K562 (cell line): ENCODE data around the gene KLHL13. TPM values are rescaled to one million over a fixed set of nuclear protein-coding genes. Genes with fewer than 3 reads are reported as not detected.

Experiments used
- ATAC-seq: fragments of 200-7000 bp; cut with Tn5 transposase; 3 replicates; pipeline ENCODE4 v1.9.1; 2020; ENCODE audit warnings: moderate library complexity
- BruUV-seq: library from RNA; stranded (reverse); fragments of 400-500 nt; replicated peaks from 2 replicates; lab custom pipeline; 2021; lab: Mats Ljungman, UMichigan
- CTCF ChIA-PET: fragments of 300-600 bp; formaldehyde crosslinking; extraction: SDS; loops from one replicate; lab custom pipeline; 2021; ENCODE audit warnings: low intra/inter-chr PET ratio; lab: Yijun Ruan, JAX
- POLR2A ChIA-PET: fragments of 300-600, 350-650 bp; sonication (Branson Sonifier 250); formaldehyde crosslinking; extraction: SDS; loops from one replicate; lab custom pipeline; 2021; ENCODE audit warnings: antibody characterized with exemption, inconsistent platforms; lab: Yijun Ruan, JAX
- DNase-seq, 4 experiments: peaks; one replicate each; pipeline versions ENCODE4 v3.0.0 to v3.0.0-alpha.2; 2011 to 2018; ENCODE audit warnings: low spot score in 3 of 4, mixed read lengths in 3 of 4; ENCODE audit errors: extremely low read depth in 1 of 4
- FAIRE-seq: peaks from 2 replicates; lab custom pipeline; 2011; peaks lifted over from hg19 to GRCh38; lab: Jason Lieb, UNC
- H2AFZ ChIP-seq: 2 replicates; pipeline ENCODE4 v1.6.0; 2011; ENCODE audit warnings: low read depth, low read length, control low read depth, inconsistent platforms
- H3K27ac ChIP-seq: fragments of 200-600 bp; 3 replicates; pipeline ENCODE4 v1.8.0; 2011; ENCODE audit warnings: low read depth, mild to moderate bottlenecking, control low read depth, inconsistent platforms, low read length, moderate library complexity, mixed read lengths; ENCODE audit errors: extremely low read depth
- H3K27me3 ChIP-seq, 2 experiments: fragments of 300-600 bp in 1 of 2; 2 replicates in 1 of 2; 3 replicates in 1 of 2; pipeline versions ENCODE4 v1.6.0 to v1.8.0; 2011; ENCODE audit warnings: inconsistent platforms in 2 of 2, low read length in 2 of 2, mild to moderate bottlenecking in 1 of 2, mixed read lengths in 1 of 2, moderate library complexity in 1 of 2; ENCODE audit not compliant: control insufficient read depth in 2 of 2, insufficient read depth in 2 of 2
- H3K36me3 ChIP-seq: fragments of 300-600 bp; 3 replicates; pipeline ENCODE4 v1.8.0; 2011; ENCODE audit warnings: mild to moderate bottlenecking, low read length, inconsistent platforms; ENCODE audit not compliant: control insufficient read depth, insufficient read depth
- H3K4me1 ChIP-seq, 2 experiments: fragments of 200-600 bp in 1 of 2; replicated peaks in 1 of 2; 2 replicates in 1 of 2; 3 replicates in 1 of 2; pipeline versions ENCODE4 v1.5.1 to v1.8.0; 2011; ENCODE audit warnings: inconsistent platforms in 2 of 2, low read length in 2 of 2, mild to moderate bottlenecking in 1 of 2, mixed read lengths in 1 of 2, moderate library complexity in 1 of 2; ENCODE audit not compliant: control insufficient read depth in 2 of 2, insufficient read depth in 2 of 2
- H3K4me2 ChIP-seq: 2 replicates; pipeline ENCODE4 v1.6.1; 2011; ENCODE audit warnings: low read length, control low read depth, inconsistent platforms, mixed read lengths; ENCODE audit not compliant: insufficient read depth
- H3K4me3 ChIP-seq: fragments of 200-600 bp; sonication (generic), shearing (Covaris generic); 2 replicates; pipeline ENCODE4 v1.5.1; 2016; ENCODE audit warnings: control low read depth, inconsistent platforms
- H3K79me2 ChIP-seq: fragments of 200-600 bp; 3 replicates; pipeline ENCODE4 v1.8.0; 2011; ENCODE audit warnings: low read length, inconsistent platforms; ENCODE audit not compliant: control insufficient read depth, insufficient read depth
- H3K9ac ChIP-seq, 2 experiments: 2 replicates each; pipeline versions ENCODE4 v1.6.0 to v1.6.1; 2011; ENCODE audit warnings: low read depth in 2 of 2, low read length in 2 of 2, control low read depth in 1 of 2, inconsistent platforms in 1 of 2, mild to moderate bottlenecking in 1 of 2, mixed read lengths in 1 of 2; ENCODE audit not compliant: insufficient read depth in 1 of 2
- H3K9me1 ChIP-seq: one replicate; pipeline ENCODE4 v1.6.0; 2011; ENCODE audit warnings: inconsistent platforms, mild to moderate bottlenecking, low read length, moderate library complexity; ENCODE audit not compliant: control insufficient read depth, insufficient read depth
- H3K9me3 ChIP-seq: replicated peaks from 2 replicates; pipeline ENCODE4 v1.5.1; 2011; ENCODE audit warnings: low read depth, low read length, inconsistent platforms; ENCODE audit not compliant: control insufficient read depth, insufficient read depth
- H4K20me1 ChIP-seq: replicated peaks from 2 replicates; pipeline ENCODE4 v1.6.1; 2011; ENCODE audit warnings: low read length, inconsistent platforms, mixed read lengths; ENCODE audit not compliant: control insufficient read depth, insufficient read depth
- DACH1 ChIP-seq: fragments of 450-650 bp; IDR thresholded peaks from 2 replicates; pipeline ENCODE4 v1.6.1; 2018; ENCODE audit not compliant: partially characterized antibody
- HSF4 ChIP-seq: fragments of 250-450 bp; sonication (Bioruptor Pico); IDR thresholded peaks from 2 replicates; pipeline ENCODE4 v2.1.2; 2022; ENCODE audit warnings: mild to moderate bottlenecking, moderate library complexity, borderline replicate concordance
- JUN ChIP-seq, 2 experiments: sonication (generic) in 1 of 2; formaldehyde crosslinking in 1 of 2; IDR thresholded peaks; 2 replicates each; pipeline versions ENCODE4 v1.6.1 to v1.8.0; 2012 to 2022; ENCODE audit warnings: borderline replicate concordance in 2 of 2, mild to moderate bottlenecking in 2 of 2, improper control_type of control experiment in 1 of 2, low read depth in 1 of 2, low read length in 1 of 2, missing genetic modification reagents in 1 of 2
- ZNF431 ChIP-seq: sonication (generic); formaldehyde crosslinking; IDR thresholded peaks from 2 replicates; pipeline ENCODE4 v1.8.0; 2022; ENCODE audit warnings: mild to moderate bottlenecking, missing genetic modification reagents
- WGBS: fragments of 100-300 bp; shearing (Covaris generic); methylation state at CpG from one replicate; pipeline ENCODE4 v1.1.6; 2016; ENCODE audit warnings: low coverage, mixed read lengths; ENCODE audit not compliant: insufficient coverage; ENCODE audit errors: missing lambda C conversion rate; 5-methylcytosine and 5-hydroxymethylcytosine counted together
- in situ Hi-C: fragments of 300-500 bp; cut with MboI; formaldehyde crosslinking; loops from 4 replicates; pipeline ENCODE4 v1.15.0; 2018; ENCODE audit warnings: inconsistent platforms, mixed read lengths
- intact Hi-C: fragments of 100-400 bp; cut with micrococcal nuclease; formaldehyde crosslinking; loops from 2 replicates; pipeline ENCODE4 v1.14.2; 2022
- polyA plus RNA-seq, 8 experiments: library from polyadenylated mRNA; depleted of rRNA in 4 of 8; stranded (reverse) in 5 of 8; unstranded in 3 of 8; fragments of >200 nt; fragmentation: Nextera tagmentation in 2 of 8; fragmentation: Illumina TruSeq in 1 of 8; extraction: Ambion mirVana in 2 of 8; extraction: Trizol in 1 of 8; gene quantifications; 2 replicates each; pipeline versions ENCODE4 v1.2.1 to v1.2.3, GENCODE V29; 2011 to 2014; ENCODE audit warnings: inconsistent platforms in 1 of 8, missing spikeins in 1 of 8
- total RNA-seq, 7 experiments: library from RNA; depleted of rRNA in 6 of 7; stranded (reverse); fragments of >200 nt in 6 of 7; fragmentation: Illumina TruSeq in 2 of 7; extraction: Trizol in 2 of 7; gene quantifications; 2 replicates each; pipeline versions ENCODE4 v1.2.1 to v1.2.3, GENCODE V29; 2011 to 2021; ENCODE audit warnings: low replicate concordance in 1 of 7

Gene KLHL13
- total and polyA plus RNA-seq, 9 of the 15 experiments (the other 6 are each of a cell fraction or from before 2014, with no cell fraction given), result 1.2 to 4.1 (median 2.2) TPM

DNA sequence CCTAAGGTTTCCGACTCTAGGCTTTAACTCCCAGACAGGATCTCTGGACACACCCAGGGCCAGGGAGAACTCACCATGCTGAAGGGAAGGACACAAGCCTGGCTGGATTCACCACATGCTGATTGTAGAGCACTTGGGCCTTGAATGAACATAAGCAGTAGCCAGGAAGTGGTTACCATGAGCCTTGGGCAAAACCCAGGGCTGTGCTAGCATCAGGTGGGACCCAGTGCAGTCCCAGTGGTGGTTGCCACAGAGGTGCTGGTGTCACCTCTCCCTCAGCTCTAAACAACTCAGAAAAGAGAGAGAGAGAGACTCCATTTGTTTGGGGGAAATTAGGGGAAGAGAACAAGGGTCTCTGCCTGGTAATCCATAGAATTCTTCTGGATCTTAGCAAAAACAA lies 77.0 kb downstream of the KLHL13 start (continued):
- no peak for TF ChIP-seq DACH1

DNA sequence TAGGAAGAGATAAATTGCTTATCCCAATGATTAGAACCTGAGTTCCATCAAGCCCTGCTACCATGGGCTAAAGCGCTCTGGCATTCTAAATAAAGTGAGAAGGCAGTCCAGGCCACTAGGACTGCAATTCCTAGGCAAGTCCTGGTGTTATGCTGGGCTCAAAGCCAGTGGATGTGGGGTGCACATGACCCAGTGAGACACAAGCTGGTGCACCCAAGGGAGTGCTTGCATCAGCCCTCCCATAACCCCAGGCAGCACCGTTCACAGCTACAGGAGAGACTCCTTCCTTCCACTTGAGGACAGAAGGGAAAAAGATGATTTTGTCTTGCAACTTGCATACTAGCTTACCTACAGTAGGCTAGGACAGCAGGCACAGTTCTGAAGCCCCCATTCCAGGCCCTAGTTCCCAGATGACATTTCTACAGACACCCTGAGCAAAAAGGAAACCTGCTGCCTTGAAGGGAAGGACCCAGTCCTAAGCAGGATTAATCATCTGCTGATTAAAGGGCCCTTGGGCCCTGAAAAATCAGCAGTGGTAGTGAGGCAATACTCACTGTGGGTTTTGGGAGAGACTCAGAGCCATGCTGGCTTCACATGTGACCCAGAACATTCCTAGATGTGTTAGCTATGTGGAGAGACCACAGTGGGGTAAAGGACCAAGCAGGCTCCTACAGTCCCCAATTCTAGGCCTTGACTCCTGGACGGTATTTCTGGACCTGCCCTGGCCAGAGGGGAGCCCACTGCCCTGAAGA lies 77.8 kb downstream of the KLHL13 start:
- in situ Hi-C loops, result no loop called here
- ATAC-seq (no peak), FAIRE-seq (no peak), DNase-seq (no peak)
- POLR2A ChIA-PET, result interaction anchor here (0.5 kb wide), 1 partner anchor 717 kb away, joined by 3 read pairs; no protein-coding TSS in a partner anchor
- CTCF ChIA-PET, result no interaction called here
- no peaks in the 10 kb centered on the region for H3K9me3 ChIP-seq
- no peak overlapping the region for H3K9ac ChIP-seq
- TF ChIP-seq JUN (IDR thresholded peaks at IDR 0.05; ENCODE audit: borderline replicate concordance, low read depth, low read length), result no peak
- TF ChIP-seq JUN (CRISPR knock-in tag; IDR thresholded peaks at IDR 0.05; ENCODE audit: borderline replicate concordance), result no peak
- H3K4me3 ChIP-seq, result no peak overlapping the region
- H3K27ac ChIP-seq, result no peak overlapping the region
- no peaks in the 10 kb centered on the region for H3K4me1 ChIP-seq
- H3K36me3 ChIP-seq, result no peaks in the 10 kb centered on the region
- H3K4me2 ChIP-seq, result no peak overlapping the region
- H3K79me2 ChIP-seq, result no peaks in the 10 kb centered on the region
- BruUV-seq, result no TSS peak
- intact Hi-C loops, result no loop called here
- H2AFZ ChIP-seq, result no peak overlapping the region
- no peaks in the 10 kb centered on the region for H3K27me3 ChIP-seq
- H3K9me1 ChIP-seq, result no peaks in the 10 kb centered on the region
- H4K20me1 ChIP-seq, result no peaks in the 10 kb centered on the region
- WGBS, result 0% methylated on average over 2 of the region's 3 CpGs

DNA sequence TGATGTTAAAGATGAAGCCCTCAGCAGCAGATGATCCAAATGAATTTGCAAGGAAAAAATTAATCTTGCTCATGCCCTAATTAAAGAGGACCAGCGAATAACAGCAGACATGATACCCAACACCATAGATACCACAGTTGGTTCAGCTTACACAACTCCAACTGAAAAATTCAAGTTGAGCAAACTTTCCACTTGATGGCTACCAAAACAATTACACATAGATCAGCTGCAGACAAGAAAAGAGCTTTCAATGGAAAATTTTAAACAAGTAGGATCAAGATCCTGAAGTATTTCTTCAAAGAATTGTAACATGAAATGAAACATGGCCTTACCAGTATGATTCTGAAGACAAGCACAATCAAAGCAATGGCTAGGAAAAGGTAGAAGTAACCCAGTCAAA lies 90.0 kb downstream of the KLHL13 start:
- no peak overlapping the region for H3K9ac ChIP-seq
- no peaks in the 10 kb centered on the region for H3K79me2 ChIP-seq
- no peaks in the 10 kb centered on the region for H4K20me1 ChIP-seq
- intact Hi-C loops, result no loop called here
- 17% methylated on average over 1 of the region's 1 CpG for WGBS
- no peaks in the 10 kb centered on the region for H3K36me3 ChIP-seq
- no peaks in the 10 kb centered on the region for H3K27me3 ChIP-seq
- CTCF ChIA-PET, result no interaction called here
- no peak overlapping the region for H3K4me3 ChIP-seq
- H2AFZ ChIP-seq, result no peak overlapping the region
- ATAC-seq (no peak), DNase-seq (no peak), FAIRE-seq (no peak)
- TF ChIP-seq ZNF431 (no peak), HSF4 (no peak)
- H3K4me1 ChIP-seq, result no peaks in the 10 kb centered on the region
- no TSS peak for BruUV-seq
- POLR2A ChIA-PET, result no interaction called here
- H3K27ac ChIP-seq, result no peak overlapping the region
- no peaks in the 10 kb centered on the region for H3K9me1 ChIP-seq
- no peak overlapping the region for H3K4me2 ChIP-seq
- no peaks in the 10 kb centered on the region for H3K9me3 ChIP-seq
- in situ Hi-C loops, result no loop called here
